CD4-positive, alpha-beta T cell treated with Interleukin-21 for 1 hour (primary cell): ENCODE data around the gene ARF3.

Source experiments
- DNase-seq: peaks from one replicate; pipeline ENCODE4 v3.0.0-alpha.2; 2020

ARF3 gene

DNA sequence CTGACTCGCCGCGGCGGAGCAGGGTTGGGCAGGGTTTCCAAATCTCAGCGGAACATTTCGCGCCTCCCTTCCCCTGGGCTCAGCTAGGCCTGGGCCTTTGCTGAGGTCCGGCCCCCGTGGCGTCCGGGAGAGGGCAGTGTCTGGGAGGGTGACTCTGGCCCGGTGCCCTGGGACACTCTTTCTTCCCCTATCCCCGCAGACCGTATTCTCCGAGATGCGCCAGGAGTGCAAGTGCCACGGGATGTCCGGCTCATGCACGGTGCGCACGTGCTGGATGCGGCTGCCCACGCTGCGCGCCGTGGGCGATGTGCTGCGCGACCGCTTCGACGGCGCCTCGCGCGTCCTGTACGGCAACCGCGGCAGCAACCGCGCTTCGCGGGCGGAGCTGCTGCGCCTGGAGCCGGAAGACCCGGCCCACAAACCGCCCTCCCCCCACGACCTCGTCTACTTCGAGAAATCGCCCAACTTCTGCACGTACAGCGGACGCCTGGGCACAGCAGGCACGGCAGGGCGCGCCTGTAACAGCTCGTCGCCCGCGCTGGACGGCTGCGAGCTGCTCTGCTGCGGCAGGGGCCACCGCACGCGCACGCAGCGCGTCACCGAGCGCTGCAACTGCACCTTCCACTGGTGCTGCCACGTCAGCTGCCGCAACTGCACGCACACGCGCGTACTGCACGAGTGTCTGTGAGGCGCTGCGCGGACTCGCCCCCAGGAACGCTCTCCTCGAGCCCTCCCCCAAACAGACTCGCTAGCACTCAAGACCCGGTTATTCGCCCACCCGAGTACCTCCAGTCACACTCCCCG, 23.9 kb upstream of the ARF3 start:
- peak; percentile 60 for DNase-seq

DNA sequence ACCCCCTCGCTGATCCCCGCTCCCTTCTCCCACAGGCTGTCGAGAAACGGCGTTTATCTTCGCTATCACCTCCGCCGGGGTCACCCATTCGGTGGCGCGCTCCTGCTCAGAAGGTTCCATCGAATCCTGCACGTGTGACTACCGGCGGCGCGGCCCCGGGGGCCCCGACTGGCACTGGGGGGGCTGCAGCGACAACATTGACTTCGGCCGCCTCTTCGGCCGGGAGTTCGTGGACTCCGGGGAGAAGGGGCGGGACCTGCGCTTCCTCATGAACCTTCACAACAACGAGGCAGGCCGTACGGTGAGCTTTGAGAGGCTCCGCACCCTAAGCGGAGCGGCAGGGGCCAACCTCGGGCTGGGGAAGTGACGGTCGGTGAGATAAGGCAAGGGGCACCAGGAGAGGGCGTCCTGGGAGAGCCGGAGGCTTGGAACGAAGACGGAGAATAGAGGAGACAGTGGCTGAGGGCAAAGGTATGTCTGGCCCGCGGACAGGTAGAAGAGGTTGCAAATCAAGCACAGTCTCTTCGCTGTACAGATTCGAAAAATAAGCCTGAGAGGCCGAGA, 23.2 kb upstream of the ARF3 start:
- peak; percentile 44 for DNase-seq

DNA sequence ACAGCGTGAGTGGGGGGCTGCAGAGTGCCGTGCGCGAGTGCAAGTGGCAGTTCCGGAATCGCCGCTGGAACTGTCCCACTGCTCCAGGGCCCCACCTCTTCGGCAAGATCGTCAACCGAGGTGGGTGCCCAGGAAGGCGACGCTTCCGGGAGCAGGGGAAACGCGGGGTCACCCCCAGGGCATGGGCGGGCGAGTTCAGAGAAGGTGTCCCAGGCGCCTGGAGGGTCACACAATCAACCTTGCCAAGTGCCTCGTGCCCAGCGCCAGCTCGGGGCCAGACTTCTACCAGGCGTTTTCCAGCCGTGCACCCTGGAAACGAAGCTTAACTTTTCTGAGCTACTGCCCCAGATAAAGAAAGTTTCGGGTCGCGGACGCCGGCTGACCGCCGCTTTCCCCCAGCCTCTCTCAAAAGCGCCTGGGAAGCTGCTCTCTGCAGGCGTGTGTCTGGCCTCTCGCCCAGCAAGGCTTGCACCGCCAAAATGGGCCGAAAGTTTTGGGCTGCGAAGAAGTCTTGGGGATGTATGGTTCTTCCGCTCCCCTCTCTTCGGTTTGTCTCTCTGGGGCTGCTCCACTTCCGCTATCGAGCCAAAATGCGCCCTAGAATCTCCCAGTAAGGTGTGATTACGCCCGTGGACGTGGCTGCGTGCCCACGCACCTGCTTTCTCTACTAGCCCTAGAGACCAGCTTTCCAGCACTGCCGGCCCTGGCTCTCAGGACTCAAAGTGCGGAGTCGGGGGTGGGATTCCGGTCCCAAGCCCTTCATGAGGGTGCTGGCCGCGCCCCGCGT, 22.5 kb upstream of the ARF3 start:
- DNase-seq = peak; percentile 56

DNA sequence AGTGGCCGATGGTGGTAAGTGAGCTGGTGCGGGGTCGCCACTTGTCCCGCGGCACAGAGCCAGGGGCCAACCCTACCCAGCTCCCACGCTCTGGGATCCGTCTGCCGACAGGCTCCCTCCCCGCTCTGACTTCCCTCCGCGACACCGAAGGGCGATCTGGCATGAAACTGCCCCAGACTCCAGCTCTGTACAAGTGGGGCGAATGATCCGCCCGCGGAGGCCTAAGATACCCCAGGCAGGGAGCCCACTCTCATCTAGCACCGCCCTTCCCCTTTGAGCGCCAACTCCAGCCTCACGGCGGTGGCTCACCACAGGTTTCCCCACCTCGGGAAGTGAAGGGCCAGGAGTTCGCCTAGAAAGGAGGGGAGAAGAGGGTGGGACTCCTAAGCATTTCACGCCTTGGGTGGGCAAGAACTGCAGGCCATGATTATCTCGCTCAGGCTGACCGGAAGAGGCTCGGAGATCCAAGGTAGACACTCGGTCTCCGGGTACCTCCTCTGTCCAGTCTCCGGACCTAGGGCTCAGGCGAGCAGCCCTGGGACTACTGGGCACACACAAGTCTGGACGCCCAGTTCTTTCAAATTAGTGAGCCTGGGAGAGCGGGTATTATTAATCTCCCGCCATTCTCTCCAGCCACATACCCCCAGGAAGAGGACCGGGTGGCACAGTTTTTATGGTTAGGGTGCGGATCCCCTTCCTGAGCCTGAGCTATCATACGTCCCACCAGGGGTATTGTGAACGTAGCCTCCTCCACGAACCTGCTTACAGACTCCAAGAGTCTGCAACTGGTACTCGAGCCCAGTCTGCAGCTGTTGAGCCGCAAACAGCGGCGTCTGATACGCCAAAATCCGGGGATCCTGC, 21.7 kb upstream of the ARF3 start:
- no peak for DNase-seq

DNA sequence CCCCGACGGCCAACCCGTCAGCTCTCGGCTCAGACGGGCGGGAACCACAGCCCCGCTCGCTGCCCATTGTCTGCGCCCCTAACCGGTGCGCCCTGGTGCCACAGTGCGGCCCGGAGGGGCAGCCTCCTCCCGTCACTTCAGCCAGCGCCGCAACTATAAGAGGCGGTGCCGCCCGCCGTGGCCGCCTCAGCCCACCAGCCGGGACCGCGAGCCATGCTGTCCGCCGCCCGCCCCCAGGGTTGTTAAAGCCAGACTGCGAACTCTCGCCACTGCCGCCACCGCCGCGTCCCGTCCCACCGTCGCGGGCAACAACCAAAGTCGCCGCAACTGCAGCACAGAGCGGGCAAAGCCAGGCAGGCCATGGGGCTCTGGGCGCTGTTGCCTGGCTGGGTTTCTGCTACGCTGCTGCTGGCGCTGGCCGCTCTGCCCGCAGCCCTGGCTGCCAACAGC, 21.0 kb upstream of the ARF3 start, which contains the start of gene WNT1:
TSS of gene WNT1 (plus strand) at position 32 of the 450 bp plus-strand sequence. CDS start at position 361, 329 bp downstream.
- peak; percentile 22 for DNase-seq

DNA sequence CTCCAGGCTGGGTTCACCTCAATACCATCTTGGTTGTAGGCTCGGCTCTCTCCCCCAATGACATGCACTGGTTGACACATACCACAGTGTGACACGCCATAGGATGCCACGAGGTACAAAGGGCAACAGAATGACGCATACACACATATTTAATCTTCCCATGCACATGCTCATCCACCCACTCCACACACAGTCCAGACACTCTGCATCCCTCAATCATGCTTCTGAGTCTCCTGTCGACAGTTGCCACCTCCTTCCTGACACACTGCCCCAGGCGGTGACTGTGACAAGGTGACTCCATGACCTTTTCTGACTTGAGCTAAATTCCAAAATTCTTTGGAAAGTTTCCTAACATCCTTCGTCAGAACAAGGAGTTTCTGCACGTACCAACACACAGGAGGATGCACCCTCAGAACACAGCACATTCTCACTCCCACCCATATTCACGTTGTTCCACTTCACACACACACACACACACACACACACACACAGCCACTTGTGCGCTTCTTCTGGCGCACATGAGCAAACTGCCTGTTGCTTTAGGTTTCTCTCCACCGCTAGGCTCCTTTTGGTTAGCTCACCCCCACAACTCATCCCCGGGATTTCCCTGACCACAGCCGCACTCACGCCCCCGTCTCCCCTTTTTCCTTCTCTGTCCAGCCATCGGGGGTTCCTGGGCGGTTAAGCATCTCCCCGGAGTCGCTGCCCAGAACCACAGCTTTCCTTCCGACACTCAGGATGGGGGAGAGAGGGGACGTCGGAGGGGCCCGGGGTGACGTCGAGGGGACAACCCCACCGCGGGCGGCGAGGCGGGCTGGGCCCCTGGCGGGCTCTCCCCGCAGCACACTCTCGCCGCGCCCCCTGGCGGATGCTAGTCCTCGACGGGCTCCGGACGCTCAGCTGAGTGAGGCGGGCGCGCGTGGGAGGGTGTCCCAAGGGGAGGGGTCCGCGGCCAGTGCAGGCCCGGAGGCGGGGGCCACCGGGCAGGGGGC, 20.3 kb upstream of the ARF3 start:
- DNase-seq = peak; percentile 85

DNA sequence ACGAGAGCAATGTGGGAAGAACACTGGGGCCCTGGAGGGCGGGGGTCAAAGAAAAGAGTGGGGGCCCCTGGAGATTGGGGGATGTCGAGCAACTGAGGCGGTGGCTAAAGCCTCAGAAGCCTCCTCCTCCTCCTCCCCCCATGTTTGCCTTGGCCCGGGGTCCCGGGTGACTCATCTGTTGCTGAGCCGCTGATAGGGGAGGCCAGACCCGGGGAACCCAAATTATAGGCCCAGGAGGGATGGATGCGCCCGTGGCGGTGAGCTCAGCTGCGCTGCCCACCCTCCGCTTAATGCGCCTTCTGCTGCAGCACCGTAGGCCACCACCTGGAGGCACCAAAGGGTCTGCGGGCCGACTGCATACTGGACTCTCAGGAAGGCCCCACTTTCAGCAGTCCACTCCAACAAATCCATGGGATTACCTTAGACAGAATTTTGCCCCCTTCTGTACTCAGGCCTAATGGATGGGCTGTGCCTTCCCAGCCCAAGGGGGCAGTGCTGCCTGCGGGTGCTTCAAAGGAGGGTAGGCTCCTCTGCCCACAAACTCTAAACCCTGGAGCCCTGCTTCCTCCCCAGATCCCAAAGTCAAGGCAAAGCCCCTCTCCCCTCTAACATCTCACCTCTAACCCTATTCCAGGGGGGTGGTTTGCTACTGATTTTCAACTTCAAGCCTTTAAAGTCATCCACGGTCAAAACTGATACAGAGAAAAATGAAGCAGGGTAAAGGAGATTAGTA, 16.8 kb upstream of the ARF3 start:
- peak; percentile 42 for DNase-seq

DNA sequence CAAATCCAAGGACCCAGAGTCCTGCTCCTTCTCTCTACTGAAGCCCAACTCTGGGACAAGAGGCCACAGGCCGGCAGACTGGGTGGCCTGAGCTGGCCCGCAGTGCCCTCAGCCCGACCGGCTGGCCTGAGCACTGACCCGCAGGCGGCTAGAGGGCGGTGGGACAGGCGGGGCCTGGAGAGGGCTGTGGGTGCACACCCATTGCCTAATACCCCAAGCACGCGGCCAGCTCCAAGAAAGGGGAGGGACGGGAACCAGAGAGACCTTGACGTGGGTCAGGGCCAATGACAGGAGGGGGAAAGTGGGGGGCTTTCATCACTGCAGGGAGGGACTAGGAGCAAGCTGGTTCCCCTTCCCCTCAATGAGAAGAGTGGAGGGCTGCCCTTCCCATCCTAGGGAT, 16.2 kb upstream of the ARF3 start:
- no peak for DNase-seq

DNA sequence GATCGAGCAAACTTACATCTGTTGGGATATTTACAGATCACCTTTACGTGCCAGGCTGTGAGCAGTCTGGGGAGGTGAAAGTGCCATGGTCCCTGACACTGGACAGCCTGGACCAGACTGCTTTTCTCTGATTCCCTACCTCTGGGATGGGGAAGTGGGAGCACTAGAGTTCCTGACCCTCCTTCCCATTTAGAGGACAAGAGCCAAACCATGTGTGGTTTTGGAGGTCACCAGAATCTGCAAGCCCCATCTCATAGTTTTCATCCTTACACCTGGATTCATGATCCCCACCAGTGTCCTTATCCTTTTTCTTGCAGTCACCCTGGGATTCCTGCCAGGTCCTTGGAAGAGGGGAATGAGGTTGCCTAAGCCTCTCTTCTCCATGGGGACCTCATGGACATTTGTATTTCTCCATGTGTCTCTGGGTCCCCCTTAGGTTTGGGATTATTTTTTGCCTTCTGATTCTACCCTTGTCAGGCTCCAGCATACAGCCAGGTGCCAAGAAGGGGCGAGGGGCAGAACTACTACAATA, 15.7 kb upstream of the ARF3 start:
- no peak for DNase-seq

DNA sequence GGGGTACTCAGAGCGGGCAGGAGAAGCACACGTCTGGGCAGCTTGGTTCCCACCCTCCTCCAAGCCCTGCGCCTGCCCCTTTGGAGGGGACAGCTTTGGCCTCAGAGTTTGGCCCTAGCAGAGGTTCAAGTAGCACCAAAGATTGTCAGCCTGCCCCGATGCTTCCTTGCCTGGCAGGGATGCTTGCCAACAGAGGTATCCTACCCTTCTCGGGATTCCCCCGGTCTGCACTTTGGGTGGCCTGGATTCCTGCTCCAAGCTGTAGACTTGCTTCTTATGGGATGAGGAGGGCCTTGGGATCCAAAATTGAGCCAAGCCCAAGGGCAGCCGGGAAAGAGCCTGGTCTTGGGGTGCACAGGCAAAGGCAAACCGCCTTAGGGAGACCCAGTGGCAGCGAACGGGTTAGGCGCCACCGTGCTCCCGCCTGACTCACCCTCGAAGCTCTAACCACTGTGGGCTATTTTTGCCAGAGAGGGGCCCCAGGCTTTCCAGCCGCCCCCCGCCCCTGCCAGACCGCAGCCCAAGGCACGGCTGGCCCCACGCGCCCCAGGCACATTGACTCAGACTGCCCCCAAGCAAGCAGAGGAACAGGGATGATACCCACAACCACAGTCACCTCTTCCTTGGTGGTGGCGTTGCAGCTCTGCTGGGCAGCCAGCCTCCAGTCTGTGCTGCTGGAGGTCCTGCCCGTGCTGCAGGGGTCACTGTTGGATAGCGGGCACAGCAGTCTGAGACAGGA, 15.1 kb upstream of the ARF3 start:
- no peak for DNase-seq

DNA sequence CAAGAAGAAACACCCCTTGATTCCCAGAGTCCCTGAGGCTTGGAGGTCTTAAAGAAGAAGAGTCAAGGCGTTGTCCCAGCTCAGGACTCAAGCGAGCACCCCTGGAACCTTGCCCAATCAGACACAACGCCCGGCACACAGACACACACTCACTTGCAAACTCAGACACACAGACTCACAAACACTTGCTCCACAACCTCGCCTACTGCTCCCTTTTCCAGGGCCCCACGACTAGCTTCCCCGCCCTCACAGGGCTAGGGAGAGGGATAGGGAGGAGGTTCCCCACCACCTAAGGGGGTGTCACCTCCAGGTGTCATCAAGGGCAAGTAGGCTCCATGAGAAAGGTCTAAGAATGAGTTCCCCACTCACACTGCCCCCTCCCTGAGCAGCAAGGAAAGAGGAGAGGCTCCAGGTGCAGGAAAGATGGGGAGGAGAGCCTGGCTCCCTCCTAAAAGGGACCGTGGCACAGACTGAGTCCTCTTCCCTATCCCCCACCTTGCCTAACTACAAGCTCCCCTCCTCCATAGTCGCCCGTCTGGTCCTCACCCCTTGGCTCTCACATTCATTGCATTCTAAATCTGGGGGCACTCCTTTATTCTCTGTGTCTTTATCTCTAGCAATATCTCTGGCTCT, 13.5 kb upstream of the ARF3 start:
- no peak for DNase-seq

DNA sequence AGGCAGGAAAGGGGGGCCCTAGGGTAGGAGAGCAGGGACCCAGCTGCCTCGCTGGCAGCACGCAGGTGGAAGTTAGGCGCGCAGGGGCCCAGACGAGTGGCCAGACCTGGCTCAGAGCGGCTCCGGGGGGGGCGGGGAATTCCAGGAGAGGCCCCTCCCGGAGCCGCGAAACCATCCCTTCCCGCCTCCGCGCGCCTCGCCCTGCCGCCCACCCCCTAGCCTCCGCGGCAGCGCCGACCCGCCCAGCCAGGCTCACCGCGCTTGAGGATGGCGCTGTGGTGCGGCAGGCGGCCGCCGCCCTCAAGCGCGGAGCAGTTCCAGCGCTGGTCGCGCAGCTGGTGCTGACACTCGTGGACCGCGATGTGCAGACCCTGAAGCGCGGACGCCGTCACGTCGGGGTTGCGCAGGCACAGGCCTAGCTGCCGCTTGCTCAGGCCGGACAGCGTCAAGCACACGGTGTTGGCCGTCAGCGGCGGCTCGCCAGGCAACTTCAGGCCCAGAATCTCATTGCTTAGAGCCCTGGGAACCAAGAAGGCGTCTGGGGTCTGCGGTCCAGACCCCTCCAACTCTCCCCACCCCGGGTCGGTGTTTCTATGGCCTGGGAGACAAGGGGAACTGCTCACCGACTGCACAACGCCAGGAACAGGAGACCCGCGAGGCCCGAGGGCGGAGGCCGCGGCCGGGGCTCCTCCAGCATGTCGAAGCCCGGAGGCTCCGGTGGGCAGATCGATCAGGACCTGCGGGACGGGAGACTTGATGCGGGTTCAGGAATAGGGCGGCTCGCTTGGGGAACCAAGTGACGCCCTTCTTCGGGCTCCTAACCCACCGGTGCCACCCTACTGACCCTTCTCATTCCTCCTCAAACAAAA, 12.8 kb upstream of the ARF3 start:
- peak; percentile 46 for DNase-seq

DNA sequence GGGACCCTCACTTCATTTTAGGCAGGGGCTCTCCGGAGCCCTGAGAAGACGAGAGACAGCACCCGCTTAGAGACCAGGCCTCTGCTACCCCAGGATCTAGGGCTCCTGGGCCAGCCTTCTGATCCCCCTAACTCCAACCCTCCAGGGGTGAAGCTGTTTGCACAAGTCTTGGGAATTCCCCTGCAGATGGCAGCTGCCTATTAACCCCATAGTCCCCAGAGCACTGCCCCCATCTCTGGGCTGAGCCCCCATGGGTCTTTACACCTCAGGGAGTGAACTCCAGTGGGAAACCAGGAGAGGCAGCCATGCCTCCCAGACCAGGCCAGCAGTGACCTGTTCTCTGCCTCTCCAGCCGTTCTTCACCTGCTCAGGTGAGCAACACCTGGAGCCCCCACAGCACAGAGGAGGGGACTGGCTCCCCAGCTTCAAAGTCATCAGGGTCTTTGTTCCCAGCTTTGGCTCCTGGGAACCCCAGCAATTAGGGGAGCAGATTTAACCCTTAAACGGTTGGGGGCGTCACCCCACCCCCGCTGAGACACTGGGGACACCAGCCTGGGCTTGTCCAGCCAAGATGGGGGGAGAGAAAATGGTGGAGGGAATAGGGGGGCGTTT, 12.0 kb upstream of the ARF3 start:
- no peak for DNase-seq

DNA sequence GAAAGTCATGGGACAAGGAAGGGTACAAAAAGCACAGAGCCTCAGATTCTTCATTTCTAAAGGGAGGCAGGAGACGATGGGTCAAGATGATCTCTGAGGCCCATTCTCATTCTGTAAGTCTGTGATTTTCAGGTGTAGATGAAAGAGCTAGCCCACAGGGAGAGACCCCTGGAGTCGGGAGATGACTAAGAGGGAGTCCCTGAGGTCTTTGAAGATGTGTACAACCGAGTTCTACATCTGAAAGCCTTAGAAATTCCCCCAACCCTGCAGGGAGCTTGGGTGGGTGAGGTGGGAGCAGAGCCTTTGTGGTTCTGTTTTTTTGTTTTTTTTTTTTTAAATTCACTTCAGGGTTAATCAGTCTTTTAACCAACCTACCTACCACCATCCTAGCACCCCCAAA, 11.2 kb upstream of the ARF3 start:
- no peak for DNase-seq

DNA sequence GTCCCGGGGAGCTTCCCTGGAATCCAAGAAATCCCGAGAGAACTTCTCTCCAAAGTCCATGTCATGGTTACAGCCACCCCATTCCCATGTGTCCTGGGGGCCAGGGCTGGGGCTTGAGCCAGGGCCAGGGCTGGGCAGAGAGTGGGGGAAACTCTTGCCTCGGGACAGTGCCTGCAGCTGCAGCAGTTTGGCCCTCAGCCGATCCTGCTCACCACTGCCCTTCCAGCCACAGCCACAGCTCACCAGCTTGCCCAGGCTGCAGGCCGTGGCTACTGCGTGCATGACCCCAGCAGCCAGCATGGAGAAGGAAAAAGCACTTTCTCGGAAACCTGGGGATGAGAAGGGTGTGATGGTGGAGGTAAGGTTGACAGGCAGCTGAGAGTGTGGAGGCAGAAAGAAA, 10.7 kb upstream of the ARF3 start:
- no peak for DNase-seq

DNA sequence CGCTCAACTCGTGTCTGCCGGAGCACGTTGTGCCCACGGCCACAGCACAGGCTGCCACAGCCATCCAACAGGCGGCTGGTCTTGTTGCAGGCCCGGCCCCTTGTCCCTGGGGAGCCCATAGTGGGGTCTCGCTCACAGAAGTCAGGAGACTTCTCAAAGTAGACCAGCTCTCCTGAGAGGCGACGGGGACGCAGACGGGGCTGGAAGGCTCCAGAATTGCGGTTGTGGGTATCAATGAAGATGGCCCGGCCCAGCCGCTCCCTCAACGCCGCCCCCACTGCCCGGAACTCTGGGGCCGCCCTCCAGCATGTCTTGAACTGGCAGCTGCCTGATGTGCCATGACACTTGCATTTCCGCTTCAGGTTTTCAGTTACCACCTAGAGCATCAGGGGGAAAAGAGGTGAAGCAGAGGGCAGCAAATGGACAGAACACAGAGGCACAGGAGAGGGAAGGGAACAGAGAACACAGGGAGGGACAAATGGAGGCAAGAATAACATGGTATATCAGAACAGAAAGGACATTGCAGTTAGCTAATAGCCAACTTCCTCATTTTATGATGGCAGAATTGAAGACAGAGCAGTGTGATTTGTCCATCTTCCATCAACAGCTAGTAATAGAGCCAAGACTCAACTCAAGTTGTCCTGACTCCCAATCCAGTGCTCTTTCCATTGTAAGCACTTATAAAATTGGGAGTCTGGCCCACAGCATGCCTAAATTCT, 9.0 kb upstream of the ARF3 start:
- DNase-seq = no peak

DNA sequence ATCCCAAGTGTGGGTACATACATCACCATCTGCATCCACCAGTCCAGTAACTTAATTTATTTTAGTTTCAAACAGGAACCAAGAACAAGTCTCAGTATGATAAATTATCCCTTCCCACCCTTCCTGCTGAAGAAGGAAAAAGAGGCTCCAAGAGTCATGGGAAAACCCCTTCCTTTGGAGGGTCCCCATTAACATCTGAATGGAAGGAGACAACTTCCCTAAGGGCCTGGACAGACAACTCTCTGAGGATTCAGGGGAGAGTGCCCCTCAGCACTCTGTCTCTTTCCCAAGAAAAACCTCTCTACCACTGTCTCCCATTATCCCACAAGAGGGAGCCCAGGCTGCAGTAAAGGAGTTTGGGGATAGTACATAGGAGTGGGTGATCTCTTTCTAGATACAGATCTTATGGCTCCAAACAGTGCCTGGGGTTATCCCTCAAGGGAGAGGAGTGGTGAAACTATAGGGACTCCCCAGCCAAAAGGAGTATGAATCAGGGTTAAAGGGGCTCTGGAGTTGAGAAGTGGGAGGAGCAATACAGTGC, 8.1 kb upstream of the ARF3 start:
- no peak for DNase-seq
